CD4-positive, CD25-positive, alpha-beta regulatory T cell (primary cell): Measurements from ENCODE around the gene MAP3K14. TPM values are rescaled to one million over a fixed set of nuclear protein-coding genes. Genes with fewer than 3 reads are reported as not detected.

Experiments used
- ATAC-seq, 2 donors: fragments of 150-1000 bp; cut with Tn5 transposase; one replicate each; pipeline ENCODE4 v1.10.0; 2021; ENCODE audit warnings: low read depth in 2 of 2, moderate number of reproducible peaks in 2 of 2, moderate library complexity in 1 of 2
- DNase-seq, 3 donors: peaks; one replicate each; pipeline versions ENCODE4 v3.0.0 to v3.0.0-alpha.2; 2012 to 2022; ENCODE audit warnings: mixed read lengths in 1 of 3
- H3K27ac ChIP-seq: one replicate; pipeline ENCODE4 v1.7.0; 2013; ENCODE audit warnings: mild to moderate bottlenecking, low read length; ENCODE audit not compliant: insufficient read depth, poor library complexity, severe bottlenecking
- H3K27me3 ChIP-seq: one replicate; pipeline ENCODE4 v1.7.0; 2013; ENCODE audit warnings: low read length; ENCODE audit not compliant: control insufficient read depth, insufficient read depth
- H3K36me3 ChIP-seq: one replicate; pipeline ENCODE4 v1.7.0; 2013; ENCODE audit warnings: mild to moderate bottlenecking, low read length, moderate library complexity; ENCODE audit not compliant: control insufficient read depth, insufficient read depth
- H3K4me1 ChIP-seq: 2 replicates; pipeline ENCODE4 v1.7.0; 2013; ENCODE audit warnings: mild to moderate bottlenecking, low read length; ENCODE audit not compliant: insufficient read depth, control insufficient read depth, poor library complexity, severe bottlenecking
- H3K4me3 ChIP-seq: one replicate; pipeline ENCODE4 v1.7.0; 2013; ENCODE audit warnings: low read depth, mild to moderate bottlenecking, low read length, moderate library complexity
- H3K9me3 ChIP-seq, 2 experiments: 1 replicate in 1 of 2; 2 replicates in 1 of 2; pipeline ENCODE4 v1.7.0; 2013; ENCODE audit warnings: low read length in 2 of 2, mild to moderate bottlenecking in 1 of 2, moderate library complexity in 1 of 2; ENCODE audit not compliant: control insufficient read depth in 2 of 2
- H3K27ac Mint-ChIP-seq, 3 donors: one replicate each; pipeline ENCODE4 v1.8.0; 2020 to 2022; ENCODE audit warnings: mild to moderate bottlenecking in 3 of 3, mixed read lengths in 3 of 3, moderate library complexity in 2 of 3
- H3K27me3 Mint-ChIP-seq: one replicate; pipeline ENCODE4 v1.8.0; 2022; ENCODE audit warnings: mild to moderate bottlenecking, mixed read lengths
- H3K36me3 Mint-ChIP-seq: one replicate; pipeline ENCODE4 v1.8.0; 2020; ENCODE audit warnings: mixed read lengths
- H3K4me1 Mint-ChIP-seq, 4 donors: one replicate each; pipeline ENCODE4 v1.8.0; 2020 to 2022; ENCODE audit warnings: mixed read lengths in 4 of 4, mild to moderate bottlenecking in 1 of 4
- H3K4me3 Mint-ChIP-seq, 4 donors: one replicate each; pipeline ENCODE4 v1.8.0; 2020 to 2022; ENCODE audit warnings: mild to moderate bottlenecking in 4 of 4, mixed read lengths in 4 of 4, moderate library complexity in 3 of 4
- H3K9me3 Mint-ChIP-seq, 7 donors: one replicate each; pipeline ENCODE4 v1.8.0; 2020 to 2022; ENCODE audit warnings: mixed read lengths in 7 of 7, mild to moderate bottlenecking in 3 of 7, moderate library complexity in 2 of 7
- polyA plus RNA-seq, 4 donors: library from polyadenylated mRNA; unstranded; fragments of 300-500 nt; fragmentation: Illumina TruSeq; gene quantifications; one replicate each; pipeline ENCODE4 v1.2.3, GENCODE V29; 2021
- total RNA-seq: library from RNA; stranded (reverse); gene quantifications from one replicate; pipeline ENCODE4 v1.2.3, GENCODE V29; 2022

Gene MAP3K14
- total RNA-seq, result 61.3 TPM
- polyA plus RNA-seq, result 1 to 10 TPM; 5.9 to 7.9 (median 6.7) TPM

DNA sequence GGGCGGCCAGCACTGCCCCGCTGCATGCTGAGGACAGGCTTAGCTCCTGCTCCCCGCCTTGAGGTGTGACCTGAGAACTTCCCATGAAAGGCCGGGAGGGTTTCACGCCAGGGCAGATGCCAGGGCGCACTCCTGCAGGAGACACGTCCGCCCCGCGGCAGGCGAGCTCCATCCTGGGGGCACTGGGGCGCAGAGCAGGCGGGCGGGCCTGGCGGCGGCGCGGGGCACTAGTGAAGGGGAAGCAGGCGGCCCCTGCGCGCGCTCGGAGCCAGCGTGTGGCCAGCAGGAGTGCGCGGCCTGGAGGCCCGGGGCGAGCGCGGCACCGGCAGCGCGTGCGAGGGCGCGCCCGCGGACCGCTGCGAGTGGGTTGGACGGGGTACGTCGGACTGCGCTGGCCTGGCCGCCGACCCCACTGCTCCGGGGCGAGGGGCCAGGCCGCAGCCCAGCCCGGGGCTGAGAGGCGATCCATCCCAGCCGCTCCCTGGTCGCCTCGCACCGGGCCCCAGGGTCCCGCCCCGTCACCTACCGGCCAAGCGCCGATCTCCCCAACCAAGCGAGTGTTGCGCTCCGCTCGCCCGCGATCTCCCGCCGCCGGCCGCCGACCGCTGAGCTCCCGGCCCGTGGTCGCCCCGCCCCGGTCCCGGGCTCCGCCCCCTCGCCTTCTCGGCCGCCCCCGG lies at the start of gene MAP3K14:
Gene MAP3K14, minus strand, starts transcription at position 587 of the 677 bp plus-strand sequence. CDS start 26,275 bp downstream, outside the sequence.
- Mint-ChIP-seq H3K27me3 (no peaks in the 10 kb centered on the region), H3K36me3 (peaks cover 3% of the 10 kb centered on the region), H3K4me3 (peak within 1 kb of the TSS; percentile 92 to 99 (median 96)), H3K9me3 (no peaks in the 10 kb centered on the region), H3K27ac (peak within 1 kb of the TSS; percentile 96 to 98 (median 96)), H3K4me1 (peaks cover 13 to 81% (median 58%) of the 10 kb centered on the region in 4 donors)
- Histone ChIP-seq H3K27ac (peak within 1 kb of the TSS; percentile 95), H3K4me3 (peak within 1 kb of the TSS; percentile 95), H3K9me3 (no peaks in the 10 kb centered on the region), H3K36me3 (no peaks in the 10 kb centered on the region), H3K4me1 (peaks cover 74% of the 10 kb centered on the region), H3K27me3 (no peaks in the 10 kb centered on the region)
- ATAC-seq, result peak; percentile 16 to 20
- DNase-seq, result peak in 2 of 3 donors; percentile 61 to 77

- Histone ChIP-seq H3K4me3 (no peak overlapping the region), H3K9me3 (no peaks in the 10 kb centered on the region), H3K27me3 (peaks cover 7% of the 10 kb centered on the region), H3K4me1 (no peaks in the 10 kb centered on the region), H3K36me3 (no peaks in the 10 kb centered on the region), H3K27ac (no peak overlapping the region)
- peaks cover 55% of the 10 kb centered on the region for H3K27me3 Mint-ChIP-seq
- H3K4me1 Mint-ChIP-seq, result peaks cover 0 to 4% (median 1%) of the 10 kb centered on the region in 4 donors
- DNase-seq (no peak), ATAC-seq (no peak)
- peaks cover 3% of the 10 kb centered on the region for H3K36me3 Mint-ChIP-seq
- H3K9me3 Mint-ChIP-seq, result no peaks in the 10 kb centered on the region
- no peak overlapping the region for H3K4me3 Mint-ChIP-seq
- H3K27ac Mint-ChIP-seq, result no peak overlapping the region
Observed at GRCh38 chr17:45366049-45366448, 49.2 kb upstream of the MAP3K14 start.

GRCh38 chr17:45364531-45365390 lies 47.9 kb upstream of the MAP3K14 start:
- ATAC-seq (no peak), DNase-seq (no peak)
- Histone ChIP-seq H3K4me1 (no peaks in the 10 kb centered on the region), H3K4me3 (no peak overlapping the region), H3K36me3 (no peaks in the 10 kb centered on the region), H3K27me3 (peaks cover 7% of the 10 kb centered on the region), H3K9me3 (no peaks in the 10 kb centered on the region), H3K27ac (no peak overlapping the region)
- H3K27ac Mint-ChIP-seq, result peak overlapping the region in 1 of 3 donors; percentile 83
- H3K4me3 Mint-ChIP-seq, result no peak overlapping the region
- no peaks in the 10 kb centered on the region for H3K4me1 Mint-ChIP-seq
- peaks cover 3% of the 10 kb centered on the region for H3K36me3 Mint-ChIP-seq
- peaks cover 44% of the 10 kb centered on the region for H3K27me3 Mint-ChIP-seq
- no peaks in the 10 kb centered on the region for H3K9me3 Mint-ChIP-seq

GRCh38 chr17:45363498-45363897 lies 46.7 kb upstream of the MAP3K14 start:
- H3K9me3 Mint-ChIP-seq, result no peaks in the 10 kb centered on the region
- no peaks in the 10 kb centered on the region for H3K4me1 Mint-ChIP-seq
- H3K4me3 Mint-ChIP-seq, result no peak overlapping the region
- peaks cover 3% of the 10 kb centered on the region for H3K36me3 Mint-ChIP-seq
- no peaks in the 10 kb centered on the region for H3K36me3 ChIP-seq
- H3K4me3 ChIP-seq, result no peak overlapping the region
- no peaks in the 10 kb centered on the region for H3K9me3 ChIP-seq
- no peak overlapping the region for H3K27ac ChIP-seq
- H3K27me3 Mint-ChIP-seq, result peaks cover 37% of the 10 kb centered on the region
- DNase-seq (no peak), ATAC-seq (no peak)
- H3K27ac Mint-ChIP-seq, result peak overlapping the region in 1 of 3 donors; percentile 52
- H3K27me3 ChIP-seq, result peaks cover 7% of the 10 kb centered on the region
- H3K4me1 ChIP-seq, result no peaks in the 10 kb centered on the region

DNA sequence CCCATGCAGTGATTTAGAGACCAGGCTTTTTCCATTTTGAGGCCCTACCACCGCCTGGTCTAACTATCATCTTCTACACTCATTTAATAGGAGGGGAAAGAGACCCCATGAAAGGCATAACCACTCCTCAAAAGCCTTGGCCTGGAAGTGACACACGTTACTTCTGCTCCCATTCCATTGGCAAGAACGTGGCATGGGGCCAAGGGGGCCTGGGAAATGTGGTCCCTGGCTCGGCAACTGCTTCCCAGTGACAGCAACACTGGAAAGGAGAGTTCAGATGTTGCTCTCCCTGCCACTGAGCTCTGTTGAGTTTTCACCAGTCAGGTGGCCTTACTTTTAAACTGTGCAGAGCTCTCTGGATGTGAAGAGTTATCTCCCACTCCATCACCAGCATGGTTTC lies 45.2 kb upstream of the MAP3K14 start:
- Mint-ChIP-seq H3K27me3 (peaks cover 43% of the 10 kb centered on the region), H3K36me3 (peaks cover 3% of the 10 kb centered on the region), H3K9me3 (no peaks in the 10 kb centered on the region), H3K4me3 (no peak overlapping the region), H3K4me1 (peaks cover 0 to 4% (median 0%) of the 10 kb centered on the region in 4 donors), H3K27ac (no peak overlapping the region)
- ATAC-seq (no peak), DNase-seq (no peak)
- Histone ChIP-seq H3K36me3 (no peaks in the 10 kb centered on the region), H3K27me3 (peaks cover 7% of the 10 kb centered on the region), H3K9me3 (no peaks in the 10 kb centered on the region), H3K4me1 (no peaks in the 10 kb centered on the region), H3K27ac (no peak overlapping the region), H3K4me3 (no peak overlapping the region)

DNA sequence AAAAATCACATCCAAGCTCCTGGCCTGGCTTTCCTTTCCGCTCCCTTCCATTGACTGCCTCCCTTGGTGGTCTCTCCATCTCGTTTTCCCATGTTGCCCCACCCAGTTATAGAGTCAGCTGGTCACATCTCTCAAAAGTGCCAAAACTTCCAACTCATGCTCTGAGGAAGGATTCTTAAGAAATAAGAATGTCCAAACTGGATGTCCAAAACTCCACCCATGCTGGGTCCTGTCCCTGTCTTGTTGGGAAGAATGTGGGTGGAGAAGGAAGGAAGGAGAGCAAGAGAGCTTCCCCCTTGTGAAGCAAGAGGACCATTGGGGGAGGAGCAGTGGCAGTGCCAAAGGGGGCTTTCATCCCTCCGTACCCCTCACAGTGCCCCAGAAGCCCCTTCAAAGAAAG lies 44.6 kb upstream of the MAP3K14 start:
- ATAC-seq (no peak), DNase-seq (no peak)
- Histone ChIP-seq H3K4me3 (no peak overlapping the region), H3K36me3 (no peaks in the 10 kb centered on the region), H3K27ac (no peak overlapping the region), H3K4me1 (no peaks in the 10 kb centered on the region), H3K27me3 (peaks cover 7% of the 10 kb centered on the region), H3K9me3 (no peaks in the 10 kb centered on the region)
- Mint-ChIP-seq H3K4me1 (peaks cover 0 to 4% (median 0%) of the 10 kb centered on the region in 4 donors), H3K27ac (no peak overlapping the region), H3K36me3 (peaks cover 3% of the 10 kb centered on the region), H3K9me3 (peaks cover 0 to 1% (median 0%) of the 10 kb centered on the region in 7 donors), H3K4me3 (no peak overlapping the region), H3K27me3 (peaks cover 38% of the 10 kb centered on the region)

DNA sequence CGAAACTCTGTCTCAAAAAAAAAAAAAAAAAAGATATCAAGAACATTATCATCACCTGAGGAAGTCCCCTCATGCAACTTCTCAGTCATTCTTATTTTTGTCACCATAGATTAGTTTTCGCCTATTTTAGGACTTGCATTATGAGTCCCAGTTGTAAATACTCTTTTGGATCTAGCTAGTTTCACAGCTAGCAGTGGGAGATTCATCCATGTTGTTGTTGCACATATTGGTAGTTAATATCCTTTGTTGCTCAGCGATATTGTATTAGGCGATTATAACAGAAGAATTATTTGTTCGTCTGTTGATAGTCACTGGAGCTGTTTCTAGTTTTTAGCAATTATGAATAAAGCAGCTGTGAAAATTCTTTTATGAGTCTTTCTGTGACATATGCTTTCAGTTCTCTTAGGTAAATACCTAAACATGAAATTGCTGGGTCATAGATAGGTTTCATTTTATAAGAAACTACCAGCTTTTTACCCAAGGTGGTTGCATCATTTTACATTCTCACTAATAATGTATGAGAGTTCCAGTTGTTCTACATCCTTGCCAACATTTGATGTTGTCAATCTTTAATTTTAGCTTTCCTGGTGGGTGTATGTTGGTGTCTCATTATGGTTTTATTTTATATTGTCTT lies 40.7 kb upstream of the MAP3K14 start:
- peaks cover 0 to 9% (median 3%) of the 10 kb centered on the region in 4 donors for H3K4me1 Mint-ChIP-seq
- no peak overlapping the region for H3K27ac ChIP-seq
- no peaks in the 10 kb centered on the region for H3K4me1 ChIP-seq
- H3K36me3 ChIP-seq, result no peaks in the 10 kb centered on the region
- peaks cover 7% of the 10 kb centered on the region for H3K36me3 Mint-ChIP-seq
- DNase-seq (no peak), ATAC-seq (no peak)
- peaks cover 31% of the 10 kb centered on the region for H3K27me3 Mint-ChIP-seq
- no peak overlapping the region for H3K4me3 Mint-ChIP-seq
- H3K27ac Mint-ChIP-seq, result no peak overlapping the region
- no peaks in the 10 kb centered on the region for H3K9me3 ChIP-seq
- H3K9me3 Mint-ChIP-seq, result peaks cover 0 to 4% (median 0%) of the 10 kb centered on the region in 7 donors
- no peak overlapping the region for H3K4me3 ChIP-seq
- peaks cover 2% of the 10 kb centered on the region for H3K27me3 ChIP-seq
